Lung (tissue), 12 donors: ENCODE results near the gene TMEM117. TPM values are rescaled to one million over a fixed set of nuclear protein-coding genes. Genes with fewer than 3 reads are reported as not detected.

Source experiments
- ATAC-seq: fragments of 200-7000 bp; cut with Tn5 transposase; one replicate; pipeline ENCODE4 v1.9.1; 2020; ENCODE audit warnings: moderate number of reproducible peaks; ENCODE audit not compliant: insufficient read depth, low FRiP score
- DNase-seq, 3 donors: peaks; one replicate each; pipeline ENCODE4 v3.0.0-alpha.2; 2013 to 2017
- H3K27ac ChIP-seq, 2 donors: one replicate each; pipeline ENCODE4 v1.5.1; 2013; ENCODE audit warnings: mild to moderate bottlenecking in 2 of 2, moderate library complexity in 2 of 2, control low read depth in 1 of 2, inconsistent platforms in 1 of 2, low read depth in 1 of 2, low read length in 1 of 2
- H3K27me3 ChIP-seq, 3 donors: one replicate each; pipeline ENCODE4 v1.5.1; 2013; ENCODE audit warnings: low read length in 2 of 3; ENCODE audit not compliant: control insufficient read depth in 3 of 3, insufficient read depth in 3 of 3
- H3K36me3 ChIP-seq, 4 donors: one replicate each; pipeline ENCODE4 v1.5.1; 2013; ENCODE audit warnings: low read length in 4 of 4, mild to moderate bottlenecking in 1 of 4, moderate library complexity in 1 of 4; ENCODE audit not compliant: control insufficient read depth in 4 of 4, insufficient read depth in 4 of 4
- H3K4me1 ChIP-seq, 5 donors: one replicate each; pipeline ENCODE4 v1.5.1; 2013; ENCODE audit warnings: low read length in 5 of 5, mild to moderate bottlenecking in 2 of 5, moderate library complexity in 1 of 5; ENCODE audit not compliant: control insufficient read depth in 5 of 5, insufficient read depth in 5 of 5
- H3K4me3 ChIP-seq: one replicate; pipeline ENCODE4 v1.5.1; 2013; ENCODE audit warnings: mild to moderate bottlenecking, control low read depth, moderate library complexity
- H3K9ac ChIP-seq, 2 donors: one replicate each; pipeline ENCODE4 v1.5.1; 2013; ENCODE audit warnings: low read length in 2 of 2, control low read depth in 1 of 2; ENCODE audit not compliant: insufficient read depth in 1 of 2
- H3K9me3 ChIP-seq, 4 donors: one replicate each; pipeline ENCODE4 v1.5.1; 2013; ENCODE audit warnings: low read length in 3 of 4, mild to moderate bottlenecking in 1 of 4, moderate library complexity in 1 of 4; ENCODE audit not compliant: control insufficient read depth in 4 of 4, insufficient read depth in 3 of 4
- CTCF ChIP-seq: IDR thresholded peaks from 2 replicates; pipeline ENCODE4 v1.5.1; 2012; ENCODE audit warnings: mild to moderate bottlenecking; ENCODE audit errors: control extremely low read depth, extremely low read depth
- WGBS, 2 donors: extraction: QIAGEN DNeasy Blood & Tissue Kit; methylation state at CpG; one replicate each; pipeline ENCODE4 v1.1.7; 2013; 5-methylcytosine and 5-hydroxymethylcytosine counted together
- polyA plus RNA-seq, 2 donors: library from polyadenylated mRNA; stranded (reverse); fragments of 200-250 nt; gene quantifications; one replicate each; pipeline ENCODE4 v1.2.1, GENCODE V29; 2013
- total RNA-seq, 2 donors: library from RNA; depleted of rRNA in 1 of 2; stranded (reverse); fragments of >200 nt in 1 of 2; gene quantifications; one replicate each; pipeline ENCODE4 v1.2.1, GENCODE V29; 2014 to 2021
- donor health status: control.
- donor health status: control.
- donor health status: Bipolar disorder and iron deficiency.
- donor health status: healthy.
- donor health status: DM: yes; HTN: yes; CAD: no.

TMEM117 gene
- total and polyA plus RNA-seq, 4 donors: 1.2 to 6.1 (median 2.3) TPM

- Histone ChIP-seq H3K27ac (no peak overlapping the region), H3K27me3 (no peaks in the 10 kb centered on the region), H3K9me3 (no peaks in the 10 kb centered on the region), H3K9ac (no peak overlapping the region), H3K4me3 (no peak overlapping the region), H3K36me3 (no peaks in the 10 kb centered on the region), H3K4me1 (no peaks in the 10 kb centered on the region)
- WGBS, 2 donors: 48 to 49% methylated on average over 2 of the region's 2 CpGs
- ATAC-seq: peak; percentile 66
- peak; percentile 30 to 74 (median 69) for DNase-seq
- peak; percentile 3 for TF ChIP-seq CTCF
These were observed 122.0 kb downstream of the TMEM117 start for GRCh38 chr12:43957732-43958372.

- WGBS, 2 donors: 73 to 77% methylated on average over 2 of the region's 2 CpGs
- no peaks in the 10 kb centered on the region for H3K27me3 ChIP-seq
- H3K9me3 ChIP-seq: no peaks in the 10 kb centered on the region
- H3K36me3 ChIP-seq: no peaks in the 10 kb centered on the region
- ATAC-seq: no peak
- H3K9ac ChIP-seq: no peak overlapping the region
- DNase-seq: no peak
- no peak overlapping the region for H3K27ac ChIP-seq
- H3K4me1 ChIP-seq: no peaks in the 10 kb centered on the region
- TF ChIP-seq CTCF: no peak
- H3K4me3 ChIP-seq: no peak overlapping the region
These were observed 128.2 kb downstream of the TMEM117 start for GRCh38 chr12:43964033-43964432.

- 64 to 82% methylated on average over 3 of the region's 3 CpGs for WGBS, 2 donors
- ATAC-seq: no peak
These were observed 129.1 kb downstream of the TMEM117 start for GRCh38 chr12:43964961-43965360.

More at GRCh38 chr12:43964961-43965360, 129.1 kb downstream of the TMEM117 start:
- TF ChIP-seq CTCF: no peak
- no peaks in the 10 kb centered on the region for H3K4me1 ChIP-seq
- no peaks in the 10 kb centered on the region for H3K9me3 ChIP-seq
- H3K9ac ChIP-seq: no peak overlapping the region
- peak in 2 of 3 donors; percentile 15 to 38 for DNase-seq
- H3K36me3 ChIP-seq: no peaks in the 10 kb centered on the region
- no peak overlapping the region for H3K4me3 ChIP-seq
- H3K27ac ChIP-seq: no peak overlapping the region
- no peaks in the 10 kb centered on the region for H3K27me3 ChIP-seq
